NCI-H460 (cell line): ENCODE results near the gene HIPK3. TPM values are rescaled to one million over a fixed set of nuclear protein-coding genes. Genes with fewer than 3 reads are reported as not detected.
"Not testable (repeated sequence)": the region's sequence is repeated elsewhere in the genome, so short reads cannot be mapped to it uniquely, and the experiment has no call there.

Experiments used
- DNase-seq: peaks from one replicate; pipeline ENCODE4 v3.0.0-alpha.2; 2016; ENCODE audit warnings: low read depth; ENCODE audit errors: extremely low read depth
- total RNA-seq: library from RNA; depleted of rRNA; stranded (reverse); fragments of >200 nt; shearing (Covaris generic); gene quantifications from 2 replicates; pipeline ENCODE4 v1.2.3, GENCODE V29; 2014

Gene HIPK3
- total RNA-seq, 1 experiment from 2014 or later: 27.1 TPM

- no peak for DNase-seq
Observed at GRCh38 chr11:33344611-33345010, 87.4 kb downstream of the HIPK3 start.

- no peak for DNase-seq
Observed at GRCh38 chr11:33347490-33348125, 90.4 kb downstream of the HIPK3 start.

- no peak for DNase-seq
Observed at GRCh38 chr11:33350287-33350686, 93.1 kb downstream of the HIPK3 start.

DNA sequence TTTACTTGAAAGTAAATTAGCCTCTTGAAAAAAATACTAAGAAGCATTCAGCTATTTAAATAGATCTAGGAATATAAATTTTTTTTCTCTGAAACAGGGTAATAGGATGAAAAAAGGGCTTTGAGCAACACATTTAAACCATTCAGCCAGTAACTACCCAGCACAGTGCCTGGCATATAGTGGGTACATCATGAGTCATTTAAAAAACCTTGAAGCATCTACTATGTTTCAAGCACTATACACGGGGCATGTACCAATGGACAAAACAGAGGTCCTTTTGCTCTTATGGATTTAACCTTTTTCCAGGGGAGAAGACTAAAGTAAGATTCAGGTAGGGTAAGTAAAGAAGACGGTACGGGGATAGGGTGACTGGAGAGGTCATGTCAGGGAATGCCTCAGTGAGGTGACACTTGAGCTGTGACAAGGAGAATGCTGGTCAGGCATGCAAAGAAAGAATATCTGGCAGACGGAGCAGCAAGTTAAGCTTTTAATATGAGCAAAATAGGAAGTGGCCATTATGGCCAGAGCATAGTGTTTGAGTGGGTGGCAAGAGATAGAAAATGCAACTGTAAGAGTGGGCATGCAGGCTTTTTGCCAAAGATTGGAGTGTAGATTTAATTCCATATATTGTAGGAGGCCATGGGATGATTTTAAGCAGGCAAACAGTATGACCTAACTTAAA, 101.1 kb downstream of the HIPK3 start:
- no peak for DNase-seq

GRCh38 chr11:33360642-33361041, 103.5 kb downstream of the HIPK3 start:
- no peak for DNase-seq

DNA sequence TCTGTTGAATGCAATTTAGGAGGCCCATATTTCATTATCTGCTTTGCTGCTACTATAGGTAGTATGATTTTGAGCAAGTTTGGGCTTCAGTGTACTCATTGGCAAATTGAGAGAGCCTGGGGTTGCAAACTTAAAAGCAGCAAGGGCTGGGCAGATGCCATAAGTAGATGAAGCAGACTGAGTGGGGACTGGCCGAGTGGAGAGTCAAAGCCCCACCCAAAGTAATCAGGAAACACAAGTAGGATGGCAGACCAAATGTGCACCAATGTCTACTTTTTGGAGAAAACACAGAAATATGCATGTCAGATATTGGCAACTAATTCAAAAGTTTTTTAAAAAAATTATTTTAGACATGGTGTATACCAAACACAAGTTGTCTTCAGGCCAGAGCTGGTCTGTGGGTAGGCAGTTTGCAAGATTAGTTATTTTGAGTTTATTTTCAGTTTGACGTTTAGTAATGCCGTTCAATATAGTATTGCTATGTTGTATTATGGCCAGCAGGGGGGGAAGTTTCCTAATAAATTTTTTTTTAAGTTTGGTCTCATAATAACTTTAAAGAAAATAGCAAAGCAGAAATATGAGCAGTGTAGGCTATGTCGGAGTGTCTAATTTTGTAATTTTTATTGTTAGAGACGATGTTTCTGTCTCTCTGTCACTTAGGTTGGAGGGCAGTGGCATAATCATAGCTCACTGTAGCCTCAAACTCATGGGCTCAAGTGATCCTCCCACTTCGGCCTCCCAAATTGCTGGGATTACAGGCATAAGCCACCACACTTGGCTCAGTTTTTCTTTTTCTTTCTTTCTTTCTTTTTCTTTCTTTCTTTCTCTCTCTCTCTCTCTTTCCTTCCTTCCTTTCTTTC, 105.1 kb downstream of the HIPK3 start:
- DNase-seq: peak; percentile 15

DNA sequence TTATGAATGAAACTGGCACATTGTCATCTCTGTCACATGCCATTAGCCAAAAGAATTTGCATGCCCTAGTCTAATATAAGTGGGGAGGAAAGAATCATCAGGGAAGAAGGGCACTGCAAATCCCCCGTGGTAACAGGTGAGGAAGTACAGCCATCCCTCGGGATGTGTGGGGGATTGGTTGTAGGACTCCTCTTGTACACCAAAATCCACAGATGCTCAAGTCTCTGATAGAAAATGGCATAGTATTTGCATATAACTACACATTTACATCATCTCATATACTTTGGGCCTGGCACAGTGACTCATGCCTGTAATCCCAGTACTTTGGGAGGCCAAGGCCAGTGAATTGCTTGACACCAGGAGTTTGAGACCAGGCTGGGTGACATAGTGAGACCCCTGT, 109.7 kb downstream of the HIPK3 start:
- DNase-seq: no peak

GRCh38 chr11:33368475-33368874, 111.3 kb downstream of the HIPK3 start:
- not testable (repeated sequence) for DNase-seq

GRCh38 chr11:33368931-33369330, 111.8 kb downstream of the HIPK3 start:
- DNase-seq: no peak

DNA sequence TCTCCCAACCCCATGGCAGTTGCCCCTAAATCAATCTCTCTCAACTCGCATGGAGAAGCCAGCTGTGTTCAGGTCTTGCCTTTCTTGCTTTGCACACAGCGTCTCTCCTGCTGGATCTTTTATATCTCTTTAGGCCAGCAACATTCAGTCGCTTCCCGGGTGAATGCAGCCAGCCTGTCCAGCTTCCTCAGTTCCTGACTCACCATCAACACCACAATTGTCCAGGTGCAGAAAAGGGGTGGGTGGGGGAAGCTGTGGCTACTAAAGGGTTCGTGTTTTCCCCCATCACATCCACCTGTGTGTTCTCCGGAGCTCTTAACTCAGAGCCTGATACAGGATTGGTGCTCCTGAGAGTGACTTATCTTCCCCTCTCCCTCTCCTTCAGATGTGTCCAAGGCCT, 116.5 kb downstream of the HIPK3 start:
- DNase-seq: no peak

GRCh38 chr11:33375236-33375635, 118.1 kb downstream of the HIPK3 start:
- DNase-seq: no peak

DNA sequence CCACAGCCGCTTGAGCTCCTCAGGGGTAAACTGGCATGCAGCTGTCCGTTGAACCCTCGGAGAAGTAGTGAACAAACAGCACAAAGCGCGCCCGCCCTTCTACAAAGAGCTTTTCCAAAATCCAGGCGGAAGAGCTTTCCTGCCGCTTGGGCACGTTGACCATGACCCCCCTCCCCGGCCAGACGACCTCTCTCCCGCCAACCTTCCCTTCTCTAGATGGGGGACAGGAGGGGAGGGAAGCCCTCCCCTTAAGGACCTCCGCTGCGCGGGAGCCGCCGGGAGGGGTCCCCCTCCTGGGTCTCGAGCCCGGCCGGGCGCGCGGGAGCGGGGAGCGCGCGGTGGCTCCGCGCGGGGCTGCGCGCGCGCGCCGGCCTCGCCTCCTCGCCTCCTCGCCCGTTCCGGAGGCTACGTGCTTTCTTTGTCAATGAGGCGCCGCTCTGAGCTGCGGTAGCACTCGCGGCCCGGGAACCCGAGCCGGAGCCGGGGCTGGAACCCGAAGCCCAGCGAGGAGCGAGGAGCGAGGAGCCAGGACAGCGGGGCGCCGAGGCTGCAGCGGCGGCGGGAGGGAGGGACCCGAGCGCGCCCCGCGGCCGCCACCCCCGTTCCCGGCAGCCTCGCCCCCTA, 118.6 kb downstream of the HIPK3 start, which contains the start of gene KIAA1549L:
Gene KIAA1549L, plus strand, starts transcription at position 421 of the 624 bp plus-strand sequence.
- DNase-seq: no peak

DNA sequence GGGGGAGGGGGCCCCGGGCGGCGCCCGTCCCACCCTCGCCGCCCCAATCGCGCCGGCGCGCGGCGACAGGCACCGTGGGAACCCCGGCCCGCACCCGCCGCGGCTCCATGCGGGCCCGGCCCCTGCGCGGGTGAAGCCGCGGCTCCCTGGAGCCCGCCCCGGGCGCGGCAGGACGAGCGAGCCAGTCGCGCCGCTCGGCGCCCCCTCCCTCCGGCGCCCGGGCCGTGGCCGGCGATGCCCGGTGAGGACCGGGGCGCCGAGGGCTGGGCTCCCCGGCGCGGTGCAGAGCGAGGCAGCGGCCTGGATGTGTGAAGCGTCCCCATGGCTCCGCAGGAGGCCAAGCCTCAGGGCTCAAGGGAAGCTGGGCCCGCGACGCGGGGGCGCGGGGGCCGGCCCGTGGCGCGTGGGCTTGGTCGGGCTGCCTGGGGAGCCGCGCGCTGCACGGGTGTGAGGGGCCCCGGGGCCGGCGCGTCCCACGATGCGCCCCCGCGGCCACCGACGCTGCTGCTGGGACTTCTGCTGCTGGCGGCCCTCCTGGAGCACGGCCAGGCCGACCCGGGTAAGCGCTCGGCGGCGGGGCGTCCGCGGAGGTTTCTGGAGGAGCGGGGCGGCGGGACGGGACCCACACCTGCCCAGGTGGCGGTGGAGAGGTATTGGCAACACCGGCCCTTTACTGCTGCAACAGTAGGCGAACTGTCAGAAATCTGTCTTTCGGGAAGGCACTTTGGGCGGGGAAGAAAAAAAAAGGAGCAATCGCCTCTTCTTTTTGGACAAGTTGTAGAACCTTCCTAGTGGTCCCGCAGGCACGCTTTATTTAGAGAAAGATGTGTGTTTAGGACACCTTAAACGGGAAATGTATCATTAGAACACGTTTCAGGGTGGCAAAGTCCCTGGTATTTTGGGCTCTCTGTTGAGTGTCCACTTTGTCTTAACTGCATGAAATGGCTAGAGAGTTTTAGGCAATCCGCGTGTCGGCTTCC, 119.4 kb downstream of the HIPK3 start:
- no peak for DNase-seq

- no peak for DNase-seq
Observed at GRCh38 chr11:33377412-33378370, 120.5 kb downstream of the HIPK3 start.

DNA sequence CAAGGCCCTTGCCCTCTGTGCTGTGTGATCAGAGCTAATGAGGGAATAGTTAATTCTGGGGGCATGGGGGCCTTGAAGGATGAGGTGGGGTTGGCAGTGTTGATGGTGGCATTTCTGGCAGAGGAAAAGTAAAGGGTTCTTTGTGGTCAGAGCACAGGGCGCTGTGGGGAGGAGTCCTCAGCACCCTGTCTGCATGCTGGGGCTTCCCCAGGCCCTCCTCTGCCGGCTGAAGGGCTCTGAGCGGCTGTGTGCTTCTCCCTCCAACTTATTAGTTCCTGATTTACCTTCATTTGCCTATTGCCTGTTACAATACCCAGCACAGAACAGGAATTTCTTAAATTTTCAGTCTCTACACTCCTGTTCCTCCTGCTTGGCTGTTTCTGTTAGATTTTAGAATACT, 122.8 kb downstream of the HIPK3 start:
- DNase-seq: no peak

DNA sequence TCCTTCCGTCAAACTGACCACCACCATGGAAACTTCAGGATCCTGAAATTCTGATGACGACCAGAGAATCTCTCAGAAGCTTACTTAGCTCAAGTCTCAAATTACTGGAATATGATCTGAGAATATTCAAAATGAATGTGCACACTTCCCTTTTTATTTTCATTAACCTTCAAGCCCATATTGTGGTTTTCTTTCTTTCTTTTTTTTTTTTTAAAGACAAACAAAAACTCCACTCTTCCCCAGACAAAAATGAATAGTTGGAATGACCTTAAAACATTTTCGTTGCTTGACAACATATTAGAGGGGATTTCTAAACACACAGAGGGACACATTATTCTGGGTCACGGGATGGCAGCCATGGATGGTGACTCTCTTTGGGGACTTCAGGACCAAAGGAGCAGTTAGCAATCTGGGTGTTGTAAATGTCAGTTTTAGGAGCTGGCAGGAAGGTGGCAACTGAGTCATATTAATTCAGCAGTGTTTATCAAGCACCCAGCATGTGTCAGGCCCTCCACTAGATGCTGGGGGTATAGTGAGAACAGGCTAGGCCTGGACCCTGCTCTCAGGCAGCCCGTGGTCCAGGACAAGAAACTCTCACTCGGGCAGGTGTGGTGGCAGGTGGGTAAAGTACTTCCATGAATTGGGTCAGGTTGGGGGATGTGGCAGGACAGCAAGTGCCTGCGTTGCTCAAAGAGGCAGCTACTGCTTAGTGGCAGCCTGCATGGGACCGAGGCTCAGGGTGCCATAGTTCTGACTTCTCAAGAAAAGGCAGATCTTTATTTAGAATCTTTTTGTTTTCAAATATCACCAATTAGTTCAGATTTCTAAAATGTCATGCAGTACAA, 126.1 kb downstream of the HIPK3 start:
- DNase-seq: no peak

DNA sequence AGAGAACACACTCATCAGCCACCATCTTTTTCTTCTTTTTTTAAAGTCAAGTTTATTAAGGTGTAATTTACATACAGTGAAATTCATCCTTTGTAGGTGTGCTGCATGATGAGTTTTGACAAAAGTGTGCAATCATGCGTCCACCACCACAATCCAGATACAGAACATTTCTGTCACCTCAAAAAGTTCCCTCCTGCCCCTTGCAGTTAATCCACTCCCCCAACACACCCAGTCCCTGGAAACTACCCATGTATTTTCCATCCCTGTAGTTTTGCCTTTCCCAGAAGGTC, 126.7 kb downstream of the HIPK3 start:
- no peak for DNase-seq

DNA sequence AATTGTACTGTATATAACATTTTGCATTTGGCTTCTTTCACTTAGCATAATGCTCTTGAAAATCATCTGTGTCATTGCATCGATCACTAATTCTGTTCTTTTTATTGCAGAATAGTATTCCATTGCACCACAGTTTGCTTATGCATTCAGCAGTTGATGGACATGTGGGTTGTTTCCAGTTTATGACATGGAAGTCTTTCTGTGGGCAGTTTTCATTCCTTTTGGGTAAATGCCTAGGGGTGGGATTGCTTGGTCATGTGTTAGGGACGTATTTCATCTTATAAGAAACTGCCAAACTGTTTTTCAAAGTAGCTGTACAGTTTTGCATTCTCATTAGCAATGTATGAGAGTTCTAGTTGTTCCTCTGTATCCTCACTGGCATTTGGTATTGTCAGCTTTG, 127.0 kb downstream of the HIPK3 start:
- no peak for DNase-seq
